GM23338 (cell line): Measurements from ENCODE around the gene FAM20C. TPM values are rescaled to one million over a fixed set of nuclear protein-coding genes. Genes with fewer than 3 reads are reported as not detected.
A peak's percentile ranks its signal among the peaks of the same experiment; 100 is the strongest.

Source experiments
- ATAC-seq: fragments of 200-7000 bp; cut with Tn5 transposase; 3 replicates; pipeline ENCODE4 v1.9.1; 2020
- DNase-seq: peaks from one replicate; pipeline ENCODE4 v3.0.0-alpha.2; 2015; ENCODE audit warnings: low spot score
- H2AFZ ChIP-seq: fragments of 200-600 bp; sonication (generic); 2 replicates; pipeline ENCODE4 v1.8.0; 2016; ENCODE audit warnings: antibody characterized with exemption, mild to moderate bottlenecking, moderate library complexity
- H3F3A ChIP-seq: fragments of 200-600 bp; sonication (generic); replicated peaks from 2 replicates; pipeline ENCODE4 v1.8.0; 2017; ENCODE audit warnings: antibody characterized with exemption, mixed run types, low read depth
- H3K27ac ChIP-seq: fragments of 200-600 bp; sonication (generic); 2 replicates; pipeline ENCODE4 v1.6.1; 2016; ENCODE audit warnings: low read depth
- H3K27me3 ChIP-seq: fragments of 200-600 bp; sonication (generic); 2 replicates; pipeline ENCODE4 v1.8.0; 2016; ENCODE audit warnings: mild to moderate bottlenecking, mixed run types, moderate library complexity; ENCODE audit not compliant: insufficient read depth
- H3K36me3 ChIP-seq: fragments of 200-600 bp; sonication (generic); 2 replicates; pipeline ENCODE4 v1.8.0; 2016; ENCODE audit warnings: mild to moderate bottlenecking; ENCODE audit not compliant: insufficient read depth
- H3K4me1 ChIP-seq: fragments of 200-600 bp; sonication (generic); 2 replicates; pipeline ENCODE4 v1.8.0; 2016; ENCODE audit warnings: mild to moderate bottlenecking, moderate library complexity; ENCODE audit not compliant: insufficient read depth
- H3K4me2 ChIP-seq: fragments of 200-600 bp; sonication (generic); 2 replicates; pipeline ENCODE4 v1.7.1; 2017; ENCODE audit warnings: mixed run types
- H3K4me3 ChIP-seq: fragments of 200-600 bp; sonication (generic); 2 replicates; pipeline ENCODE4 v1.6.1; 2016; ENCODE audit warnings: mixed run types
- H3K79me2 ChIP-seq: fragments of 200-600 bp; sonication (generic); replicated peaks from 2 replicates; pipeline ENCODE4 v1.8.0; 2017; ENCODE audit warnings: mild to moderate bottlenecking; ENCODE audit not compliant: insufficient read depth
- H3K9me2 ChIP-seq: fragments of 200-600 bp; sonication (generic); 2 replicates; pipeline ENCODE4 v1.8.0; 2017; ENCODE audit not compliant: insufficient read depth
- H4K20me1 ChIP-seq: fragments of 200-600 bp; sonication (generic); replicated peaks from 2 replicates; pipeline ENCODE4 v1.8.0; 2017; ENCODE audit warnings: mild to moderate bottlenecking; ENCODE audit not compliant: insufficient read depth
- H3K27ac Mint-ChIP-seq: 2 replicates; pipeline ENCODE4 v1.8.0; 2020; ENCODE audit warnings: inconsistent platforms, mild to moderate bottlenecking, moderate library complexity, mixed read lengths
- H3K27me3 Mint-ChIP-seq: 3 replicates; pipeline ENCODE4 v1.8.0; 2022; ENCODE audit warnings: low read depth, mild to moderate bottlenecking, moderate library complexity, mixed read lengths, inconsistent platforms; ENCODE audit not compliant: insufficient read depth, poor library complexity
- H3K36me3 Mint-ChIP-seq: 3 replicates; pipeline ENCODE4 v1.8.0; 2021; ENCODE audit warnings: low read depth, mild to moderate bottlenecking, inconsistent platforms, moderate library complexity, mixed read lengths
- H3K4me1 Mint-ChIP-seq: 3 replicates; pipeline ENCODE4 v1.8.0; 2020; ENCODE audit warnings: mild to moderate bottlenecking, inconsistent platforms, mixed read lengths
- H3K4me3 Mint-ChIP-seq: 3 replicates; pipeline ENCODE4 v1.8.0; 2021; ENCODE audit warnings: moderate library complexity, mild to moderate bottlenecking, inconsistent platforms, mixed read lengths
- H3K9me3 Mint-ChIP-seq: 3 replicates; pipeline ENCODE4 v1.8.0; 2020; ENCODE audit warnings: moderate library complexity, mild to moderate bottlenecking, inconsistent platforms, mixed read lengths
- CREB1 ChIP-seq: fragments of 250-450 bp; sonication (Bioruptor Pico); IDR thresholded peaks from 2 replicates; pipeline ENCODE4 v1.5.0; 2020; ENCODE audit warnings: low read depth, mild to moderate bottlenecking, moderate library complexity
- ETS1 ChIP-seq: IDR thresholded peaks from 2 replicates; pipeline ENCODE4 v1.6.1; 2016; ENCODE audit warnings: antibody characterized with exemption
- EZH2 ChIP-seq: fragments of 200-600 bp; sonication (generic); IDR thresholded peaks from one replicate; pipeline ENCODE4 v1.8.0; 2017; ENCODE audit warnings: antibody characterized with exemption, mild to moderate bottlenecking, low read depth; ENCODE audit not compliant: unreplicated experiment
- EZH2phosphoT487 ChIP-seq: fragments of 200-600 bp; sonication (generic); IDR thresholded peaks from one replicate; pipeline ENCODE4 v1.8.1; 2018; ENCODE audit warnings: antibody characterized with exemption; ENCODE audit not compliant: unreplicated experiment
- JUNB ChIP-seq: IDR thresholded peaks from one replicate; pipeline ENCODE4 v1.6.1; 2016; ENCODE audit warnings: antibody characterized with exemption; ENCODE audit not compliant: unreplicated experiment
- NANOG ChIP-seq: IDR thresholded peaks from 2 replicates; pipeline ENCODE4 v1.6.1; 2016; ENCODE audit warnings: antibody characterized with exemption, borderline replicate concordance
- POLR2AphosphoS5 ChIP-seq: IDR thresholded peaks from 2 replicates; pipeline ENCODE4 v1.6.1; 2016; ENCODE audit warnings: antibody characterized with exemption, low read depth
- STAT1 ChIP-seq: IDR thresholded peaks from one replicate; pipeline ENCODE4 v1.6.1; 2016; ENCODE audit warnings: antibody characterized with exemption; ENCODE audit not compliant: unreplicated experiment
- ZNF114 ChIP-seq: fragments of 250-450 bp; sonication (Bioruptor Pico); IDR thresholded peaks from 2 replicates; pipeline ENCODE4 v1.5.0; 2020; ENCODE audit warnings: mild to moderate bottlenecking, moderate library complexity
- ZNF331 ChIP-seq: fragments of 250-450 bp; sonication (Bioruptor Pico); IDR thresholded peaks from 2 replicates; pipeline ENCODE4 v1.5.0; 2020; ENCODE audit warnings: low read depth, mild to moderate bottlenecking, moderate library complexity
- polyA plus RNA-seq: library from polyadenylated mRNA; unstranded; fragments of >200 nt; fragmentation: Nextera tagmentation; extraction: Ambion mirVana; gene quantifications from 2 replicates; pipeline ENCODE4 v1.2.1, GENCODE V29; 2016
- total RNA-seq: library from RNA; depleted of rRNA; stranded (reverse); fragments of >200 nt; shearing (Covaris generic); gene quantifications from 2 replicates; pipeline ENCODE4 v1.2.3, GENCODE V29; 2014
- TF ChIP-seq, protein P1 (sequence below): fragments of 250-450 bp; sonication (Bioruptor Pico); IDR thresholded peaks from 2 replicates; pipeline ENCODE4 v1.5.0; 2020; ENCODE audit warnings: mild to moderate bottlenecking, moderate library complexity
- TF ChIP-seq, protein P2 (sequence below), 2 experiments: fragments of 200-600 bp in 1 of 2; sonication (generic) in 1 of 2; conservative IDR thresholded peaks; 2 replicates each; pipeline versions ENCODE4 v1.5.1 to v1.6.1; 2016 to 2017; ENCODE audit warnings: antibody characterized with exemption in 2 of 2, low read depth in 2 of 2, mild to moderate bottlenecking in 2 of 2, moderate library complexity in 1 of 2
- TF ChIP-seq, protein P3 (sequence below): IDR thresholded peaks from one replicate; pipeline ENCODE4 v1.6.1; 2018; ENCODE audit warnings: antibody characterized with exemption; ENCODE audit not compliant: unreplicated experiment

FAM20C gene
- total and polyA plus RNA-seq, 2 experiments from 2014 or later = 7.6 to 24.8 TPM

DNA sequence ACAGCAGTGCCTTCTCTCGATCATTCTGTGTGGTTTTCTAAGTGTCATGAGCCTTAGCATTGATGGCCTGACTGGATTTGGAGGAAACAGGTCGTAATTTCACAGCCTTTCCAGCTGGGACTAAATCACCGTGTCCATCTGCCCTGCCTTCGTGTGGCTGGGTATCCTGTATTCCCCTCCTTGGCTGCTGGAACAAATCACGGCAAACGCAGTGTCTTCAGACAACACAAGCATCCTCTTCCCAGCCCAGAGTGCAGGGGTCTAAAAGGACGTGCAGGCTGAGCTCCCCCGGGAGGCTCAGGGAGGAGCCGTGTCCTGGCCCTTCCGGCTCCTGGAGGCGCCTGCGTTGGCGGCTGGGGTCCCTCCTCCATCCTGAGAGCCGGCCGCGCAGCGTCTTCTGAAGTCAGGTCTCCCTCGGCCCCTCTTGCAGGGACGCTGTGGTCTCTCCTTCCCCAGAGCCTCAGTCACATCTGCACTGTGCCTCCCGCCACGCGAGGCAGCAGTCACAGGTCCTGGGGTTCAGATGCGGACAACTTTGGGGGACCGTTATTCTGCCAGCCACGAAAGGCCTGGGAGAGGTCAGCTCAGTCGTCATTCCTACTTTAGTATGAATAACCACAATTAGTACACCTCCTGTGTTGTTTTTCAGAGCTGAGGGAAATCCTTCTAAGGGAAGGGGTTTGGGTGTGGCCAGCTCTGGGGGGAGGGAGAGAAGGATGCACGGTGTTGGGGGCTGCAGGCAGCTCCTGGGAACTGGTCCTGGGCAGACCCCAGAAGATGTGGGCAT, 41.1 kb downstream of the FAM20C start:
- no peaks in the 10 kb centered on the region for H3K4me1 ChIP-seq
- no peak overlapping the region for H3K4me3 ChIP-seq
- peaks cover 17% of the 10 kb centered on the region for H3K36me3 Mint-ChIP-seq
- DNase-seq (no peak), ATAC-seq (no peak)
- H3K27me3 Mint-ChIP-seq = peaks cover 3% of the 10 kb centered on the region
- no peaks in the 10 kb centered on the region for H3K27me3 ChIP-seq
- H3K9me3 Mint-ChIP-seq = peaks cover 3% of the 10 kb centered on the region; the same call in 2 of the 3 replicates
- H3F3A ChIP-seq = no peaks in the 10 kb centered on the region
- H2AFZ ChIP-seq = no peak overlapping the region
- H3K4me3 Mint-ChIP-seq = no peak overlapping the region
- H3K4me1 Mint-ChIP-seq = 0 out of 3 replicates have a peak, but pooled peaks cover 2% of the 10 kb centered on the region
- peaks cover 8% of the 10 kb centered on the region; the same call in 1 of the 2 replicates for H3K79me2 ChIP-seq
- TF ChIP-seq ZNF331 (CRISPR knock-in tag) (no peak), EZH2phosphoT487 (no peak), STAT1 (no peak), ZNF114 (CRISPR knock-in tag) (no peak), CREB1 (CRISPR knock-in tag) (no peak), ETS1 (no peak), NANOG (no peak), JUNB (no peak), POLR2AphosphoS5 (no peak), EZH2 (no peak)
- TF ChIP-seq, protein P1, sequence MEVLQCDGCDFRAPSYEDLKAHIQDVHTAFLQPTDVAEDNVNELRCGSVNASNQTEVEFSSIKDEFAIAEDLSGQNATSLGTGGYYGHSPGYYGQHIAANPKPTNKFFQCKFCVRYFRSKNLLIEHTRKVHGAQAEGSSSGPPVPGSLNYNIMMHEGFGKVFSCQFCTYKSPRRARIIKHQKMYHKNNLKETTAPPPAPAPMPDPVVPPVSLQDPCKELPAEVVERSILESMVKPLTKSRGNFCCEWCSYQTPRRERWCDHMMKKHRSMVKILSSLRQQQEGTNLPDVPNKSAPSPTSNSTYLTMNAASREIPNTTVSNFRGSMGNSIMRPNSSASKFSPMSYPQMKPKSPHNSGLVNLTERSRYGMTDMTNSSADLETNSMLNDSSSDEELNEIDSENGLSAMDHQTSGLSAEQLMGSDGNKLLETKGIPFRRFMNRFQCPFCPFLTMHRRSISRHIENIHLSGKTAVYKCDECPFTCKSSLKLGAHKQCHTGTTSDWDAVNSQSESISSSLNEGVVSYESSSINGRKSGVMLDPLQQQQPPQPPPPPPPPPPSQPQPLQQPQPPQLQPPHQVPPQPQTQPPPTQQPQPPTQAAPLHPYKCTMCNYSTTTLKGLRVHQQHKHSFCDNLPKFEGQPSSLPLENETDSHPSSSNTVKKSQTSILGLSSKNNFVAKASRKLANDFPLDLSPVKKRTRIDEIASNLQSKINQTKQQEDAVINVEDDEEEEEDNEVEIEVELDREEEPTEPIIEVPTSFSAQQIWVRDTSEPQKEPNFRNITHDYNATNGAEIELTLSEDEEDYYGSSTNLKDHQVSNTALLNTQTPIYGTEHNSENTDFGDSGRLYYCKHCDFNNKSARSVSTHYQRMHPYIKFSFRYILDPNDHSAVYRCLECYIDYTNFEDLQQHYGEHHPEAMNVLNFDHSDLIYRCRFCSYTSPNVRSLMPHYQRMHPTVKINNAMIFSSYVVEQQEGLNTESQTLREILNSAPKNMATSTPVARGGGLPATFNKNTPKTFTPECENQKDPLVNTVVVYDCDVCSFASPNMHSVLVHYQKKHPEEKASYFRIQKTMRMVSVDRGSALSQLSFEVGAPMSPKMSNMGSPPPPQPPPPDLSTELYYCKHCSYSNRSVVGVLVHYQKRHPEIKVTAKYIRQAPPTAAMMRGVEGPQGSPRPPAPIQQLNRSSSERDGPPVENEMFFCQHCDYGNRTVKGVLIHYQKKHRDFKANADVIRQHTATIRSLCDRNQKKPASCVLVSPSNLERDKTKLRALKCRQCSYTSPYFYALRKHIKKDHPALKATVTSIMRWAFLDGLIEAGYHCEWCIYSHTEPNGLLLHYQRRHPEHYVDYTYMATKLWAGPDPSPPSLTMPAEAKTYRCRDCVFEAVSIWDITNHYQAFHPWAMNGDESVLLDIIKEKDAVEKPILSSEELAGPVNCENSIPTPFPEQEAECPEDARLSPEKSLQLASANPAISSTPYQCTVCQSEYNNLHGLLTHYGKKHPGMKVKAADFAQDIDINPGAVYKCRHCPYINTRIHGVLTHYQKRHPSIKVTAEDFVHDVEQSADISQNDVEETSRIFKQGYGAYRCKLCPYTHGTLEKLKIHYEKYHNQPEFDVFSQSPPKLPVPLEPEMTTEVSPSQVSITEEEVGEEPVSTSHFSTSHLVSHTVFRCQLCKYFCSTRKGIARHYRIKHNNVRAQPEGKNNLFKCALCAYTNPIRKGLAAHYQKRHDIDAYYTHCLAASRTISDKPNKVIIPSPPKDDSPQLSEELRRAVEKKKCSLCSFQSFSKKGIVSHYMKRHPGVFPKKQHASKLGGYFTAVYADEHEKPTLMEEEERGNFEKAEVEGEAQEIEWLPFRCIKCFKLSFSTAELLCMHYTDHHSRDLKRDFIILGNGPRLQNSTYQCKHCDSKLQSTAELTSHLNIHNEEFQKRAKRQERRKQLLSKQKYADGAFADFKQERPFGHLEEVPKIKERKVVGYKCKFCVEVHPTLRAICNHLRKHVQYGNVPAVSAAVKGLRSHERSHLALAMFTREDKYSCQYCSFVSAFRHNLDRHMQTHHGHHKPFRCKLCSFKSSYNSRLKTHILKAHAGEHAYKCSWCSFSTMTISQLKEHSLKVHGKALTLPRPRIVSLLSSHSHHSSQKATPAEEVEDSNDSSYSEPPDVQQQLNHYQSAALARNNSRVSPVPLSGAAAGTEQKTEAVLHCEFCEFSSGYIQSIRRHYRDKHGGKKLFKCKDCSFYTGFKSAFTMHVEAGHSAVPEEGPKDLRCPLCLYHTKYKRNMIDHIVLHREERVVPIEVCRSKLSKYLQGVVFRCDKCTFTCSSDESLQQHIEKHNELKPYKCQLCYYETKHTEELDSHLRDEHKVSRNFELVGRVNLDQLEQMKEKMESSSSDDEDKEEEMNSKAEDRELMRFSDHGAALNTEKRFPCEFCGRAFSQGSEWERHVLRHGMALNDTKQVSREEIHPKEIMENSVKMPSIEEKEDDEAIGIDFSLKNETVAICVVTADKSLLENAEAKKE = no peak
- TF ChIP-seq, protein P2, sequence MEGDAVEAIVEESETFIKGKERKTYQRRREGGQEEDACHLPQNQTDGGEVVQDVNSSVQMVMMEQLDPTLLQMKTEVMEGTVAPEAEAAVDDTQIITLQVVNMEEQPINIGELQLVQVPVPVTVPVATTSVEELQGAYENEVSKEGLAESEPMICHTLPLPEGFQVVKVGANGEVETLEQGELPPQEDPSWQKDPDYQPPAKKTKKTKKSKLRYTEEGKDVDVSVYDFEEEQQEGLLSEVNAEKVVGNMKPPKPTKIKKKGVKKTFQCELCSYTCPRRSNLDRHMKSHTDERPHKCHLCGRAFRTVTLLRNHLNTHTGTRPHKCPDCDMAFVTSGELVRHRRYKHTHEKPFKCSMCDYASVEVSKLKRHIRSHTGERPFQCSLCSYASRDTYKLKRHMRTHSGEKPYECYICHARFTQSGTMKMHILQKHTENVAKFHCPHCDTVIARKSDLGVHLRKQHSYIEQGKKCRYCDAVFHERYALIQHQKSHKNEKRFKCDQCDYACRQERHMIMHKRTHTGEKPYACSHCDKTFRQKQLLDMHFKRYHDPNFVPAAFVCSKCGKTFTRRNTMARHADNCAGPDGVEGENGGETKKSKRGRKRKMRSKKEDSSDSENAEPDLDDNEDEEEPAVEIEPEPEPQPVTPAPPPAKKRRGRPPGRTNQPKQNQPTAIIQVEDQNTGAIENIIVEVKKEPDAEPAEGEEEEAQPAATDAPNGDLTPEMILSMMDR (conservative IDR thresholded peaks at IDR 0.05; ENCODE audit: low read depth in 2 of 2) = no peak
- TF ChIP-seq, protein P3, sequence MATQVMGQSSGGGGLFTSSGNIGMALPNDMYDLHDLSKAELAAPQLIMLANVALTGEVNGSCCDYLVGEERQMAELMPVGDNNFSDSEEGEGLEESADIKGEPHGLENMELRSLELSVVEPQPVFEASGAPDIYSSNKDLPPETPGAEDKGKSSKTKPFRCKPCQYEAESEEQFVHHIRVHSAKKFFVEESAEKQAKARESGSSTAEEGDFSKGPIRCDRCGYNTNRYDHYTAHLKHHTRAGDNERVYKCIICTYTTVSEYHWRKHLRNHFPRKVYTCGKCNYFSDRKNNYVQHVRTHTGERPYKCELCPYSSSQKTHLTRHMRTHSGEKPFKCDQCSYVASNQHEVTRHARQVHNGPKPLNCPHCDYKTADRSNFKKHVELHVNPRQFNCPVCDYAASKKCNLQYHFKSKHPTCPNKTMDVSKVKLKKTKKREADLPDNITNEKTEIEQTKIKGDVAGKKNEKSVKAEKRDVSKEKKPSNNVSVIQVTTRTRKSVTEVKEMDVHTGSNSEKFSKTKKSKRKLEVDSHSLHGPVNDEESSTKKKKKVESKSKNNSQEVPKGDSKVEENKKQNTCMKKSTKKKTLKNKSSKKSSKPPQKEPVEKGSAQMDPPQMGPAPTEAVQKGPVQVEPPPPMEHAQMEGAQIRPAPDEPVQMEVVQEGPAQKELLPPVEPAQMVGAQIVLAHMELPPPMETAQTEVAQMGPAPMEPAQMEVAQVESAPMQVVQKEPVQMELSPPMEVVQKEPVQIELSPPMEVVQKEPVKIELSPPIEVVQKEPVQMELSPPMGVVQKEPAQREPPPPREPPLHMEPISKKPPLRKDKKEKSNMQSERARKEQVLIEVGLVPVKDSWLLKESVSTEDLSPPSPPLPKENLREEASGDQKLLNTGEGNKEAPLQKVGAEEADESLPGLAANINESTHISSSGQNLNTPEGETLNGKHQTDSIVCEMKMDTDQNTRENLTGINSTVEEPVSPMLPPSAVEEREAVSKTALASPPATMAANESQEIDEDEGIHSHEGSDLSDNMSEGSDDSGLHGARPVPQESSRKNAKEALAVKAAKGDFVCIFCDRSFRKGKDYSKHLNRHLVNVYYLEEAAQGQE = no peak
- no peak overlapping the region for H3K4me2 ChIP-seq
- H3K9me2 ChIP-seq = no peaks in the 10 kb centered on the region
- peak overlapping the region; percentile 82; the same call in 1 of the 2 replicates for H3K27ac Mint-ChIP-seq
- H3K36me3 ChIP-seq = no peaks in the 10 kb centered on the region
- no peaks in the 10 kb centered on the region for H4K20me1 ChIP-seq
- no peak overlapping the region for H3K27ac ChIP-seq
